Raji (cell line): ENCODE results near the gene DUSP2.

ENCODE experiments used
- POLR2A ChIP-seq: IDR thresholded peaks from 2 replicates; pipeline ENCODE4 v1.6.1; 2011; ENCODE audit warnings: low read depth, low read length, control low read depth; ENCODE audit not compliant: insufficient read depth

Gene DUSP2

GRCh38 chr2:96107708-96108065, 37.6 kb downstream of the DUSP2 start:
- TF ChIP-seq POLR2A = no peak

GRCh38 chr2:96106991-96107707, 38.1 kb downstream of the DUSP2 start:
- TF ChIP-seq POLR2A = no peak

GRCh38 chr2:96105994-96106715, 39.1 kb downstream of the DUSP2 start:
- TF ChIP-seq POLR2A = no peak

- no peak for TF ChIP-seq POLR2A
Measured at GRCh38 chr2:96105152-96105915, 39.9 kb downstream of the DUSP2 start.

- no peak for TF ChIP-seq POLR2A
Measured at GRCh38 chr2:96104487-96104861, 40.8 kb downstream of the DUSP2 start.

- TF ChIP-seq POLR2A = no peak
Measured at GRCh38 chr2:96103761-96104486, 41.3 kb downstream of the DUSP2 start.

GRCh38 chr2:96103187-96103601, 42.0 kb downstream of the DUSP2 start:
- no peak for TF ChIP-seq POLR2A

GRCh38 chr2:96102596-96103186, 42.5 kb downstream of the DUSP2 start:
- no peak for TF ChIP-seq POLR2A

- TF ChIP-seq POLR2A = no peak
Measured at GRCh38 chr2:96100893-96101304, 44.3 kb downstream of the DUSP2 start.

GRCh38 chr2:96099861-96100798, 45.1 kb downstream of the DUSP2 start:
- no peak for TF ChIP-seq POLR2A

GRCh38 chr2:96098900-96099590, 46.2 kb downstream of the DUSP2 start:
- TF ChIP-seq POLR2A = no peak

- TF ChIP-seq POLR2A = no peak
Measured at GRCh38 chr2:96097951-96098823, 47.1 kb downstream of the DUSP2 start.
